Right cardiac atrium (tissue), 5 donors: ENCODE measurements around the gene CGGBP1. TPM values are rescaled to one million over a fixed set of nuclear protein-coding genes. Genes with fewer than 3 reads are reported as not detected.
"Not testable (repeated sequence)": the region's sequence is repeated elsewhere in the genome, so short reads cannot be mapped to it uniquely, and the experiment has no call there.

ENCODE experiments used
- ATAC-seq, 2 donors: fragments of 200-7000 bp; cut with Tn5 transposase; one replicate each; pipeline versions ENCODE4 v1.8.0 to v1.9.1; 2020; ENCODE audit warnings: moderate library complexity in 2 of 2, mild to moderate bottlenecking in 1 of 2
- DNase-seq, 3 donors: peaks; one replicate each; pipeline ENCODE4 v3.0.0-alpha.2; 2020
- H3K27ac ChIP-seq: one replicate; pipeline ENCODE4 v1.5.1; 2013; ENCODE audit warnings: mild to moderate bottlenecking, low read length, control low read depth, moderate library complexity
- H3K27me3 ChIP-seq: one replicate; pipeline ENCODE4 v1.6.1; 2013; ENCODE audit not compliant: control insufficient read depth, insufficient read depth
- H3K4me1 ChIP-seq: one replicate; pipeline ENCODE4 v1.6.1; 2013; ENCODE audit warnings: low read length; ENCODE audit not compliant: control insufficient read depth, insufficient read depth
- H3K4me3 ChIP-seq: one replicate; pipeline ENCODE4 v1.5.1; 2013; ENCODE audit warnings: low read length, control low read depth
- H3K9me3 ChIP-seq: one replicate; pipeline ENCODE4 v1.6.1; 2013; ENCODE audit warnings: low read length; ENCODE audit not compliant: control insufficient read depth
- WGBS: extraction: QIAGEN DNeasy Blood & Tissue Kit; methylation state at CpG from one replicate; pipeline ENCODE4 v1.1.7; 2013; 5-methylcytosine and 5-hydroxymethylcytosine counted together
- intact Hi-C, 4 donors: fragments of 100-400 bp; cut with DNase I; formaldehyde crosslinking; loops; one replicate each; pipeline versions ENCODE4 v1.11.0 to v1.14.0; 2022 to 2023
- polyA plus RNA-seq: library from polyadenylated mRNA; stranded (reverse); fragments of 200-250 nt; gene quantifications from one replicate; pipeline ENCODE4 v1.2.3, GENCODE V29; 2013
- total RNA-seq, 4 donors: library from RNA; stranded (reverse); fragmentation: NEBNext Ultra II Directional; extraction: Animal tissue kit (Norgen Biotek cat#: 25700); gene quantifications; one replicate each; pipeline ENCODE4 v1.2.1, GENCODE V29; 2021
- donor health status: healthy with polysubstance abuse.
- donor health status: DM: no; HTN: yes; CAD: no.
- donor health status: DM: no; HTN: no; CAD: no.
- donor health status: DM: no; HTN: yes; CAD: no; lungs with severe emphysema.
- donor health status: DM: yes; HTN: yes; CAD: no.

Gene CGGBP1
- total and polyA plus RNA-seq, 5 donors: 30.4 to 54.3 (median 47.1) TPM

DNA sequence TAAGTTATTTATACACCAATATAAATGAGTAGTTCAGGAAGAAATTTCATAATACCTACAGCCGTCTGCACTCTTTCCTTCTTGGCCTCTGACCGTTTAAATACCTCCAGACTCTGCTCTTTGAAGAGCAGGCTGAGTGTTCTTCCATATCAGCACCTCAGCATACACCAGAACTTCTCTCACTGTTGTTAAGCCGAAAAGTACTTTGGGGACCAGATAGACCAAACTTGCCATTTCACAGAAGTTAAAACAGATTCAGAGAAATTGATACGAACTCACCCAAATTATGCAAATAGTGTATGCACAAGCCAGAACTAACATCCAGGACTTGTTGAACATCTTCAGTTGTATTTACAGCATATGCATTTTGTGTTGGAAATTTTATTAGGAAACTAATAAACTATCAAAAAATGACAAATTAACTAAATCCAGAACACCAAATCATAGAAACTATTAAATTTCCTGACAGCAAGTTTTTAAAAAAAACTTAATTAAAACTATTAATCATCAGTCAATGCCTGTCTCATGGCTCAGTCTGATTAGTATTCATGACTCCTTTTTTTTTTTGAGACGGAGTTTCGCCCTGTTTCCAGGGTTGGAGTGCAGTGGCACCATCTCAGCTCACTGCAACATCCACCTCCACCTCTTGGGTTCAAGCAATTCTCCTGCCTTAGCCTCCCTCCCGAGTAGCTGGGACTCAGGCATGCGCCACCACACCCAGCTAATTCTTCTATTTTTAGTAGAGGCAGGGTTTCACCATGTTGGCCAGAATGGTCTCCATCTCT is 24.1 kb downstream of the CGGBP1 start:
- 81% methylated on average over 8 of the region's 8 CpGs for WGBS
- Histone ChIP-seq H3K9me3 (no peaks in the 10 kb centered on the region), H3K27ac (no peak overlapping the region), H3K4me3 (no peak overlapping the region), H3K4me1 (no peaks in the 10 kb centered on the region), H3K27me3 (no peaks in the 10 kb centered on the region)
- intact Hi-C loops: no loop called here
- ATAC-seq (no peak), DNase-seq (no peak)

DNA sequence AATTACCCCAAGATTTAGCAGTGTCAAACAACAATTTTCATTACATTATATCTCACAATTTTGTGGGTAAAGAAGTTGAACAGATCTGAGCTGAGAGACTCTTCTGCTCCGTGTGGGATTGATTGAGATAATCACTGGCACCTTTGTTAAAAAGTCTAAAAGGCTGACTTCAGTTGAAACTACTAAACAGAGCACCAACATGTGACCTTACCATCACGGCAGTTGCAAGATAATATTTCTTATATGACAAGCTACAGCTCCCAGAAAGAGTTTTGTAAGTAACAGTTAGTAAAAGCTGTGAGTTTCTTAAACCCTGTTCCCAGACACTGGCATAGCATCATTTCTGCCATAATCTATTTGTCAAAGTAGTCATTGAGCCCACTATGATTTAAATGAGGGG is 25.0 kb downstream of the CGGBP1 start:
- Histone ChIP-seq H3K4me1 (no peaks in the 10 kb centered on the region), H3K27ac (no peak overlapping the region), H3K9me3 (no peaks in the 10 kb centered on the region), H3K27me3 (no peaks in the 10 kb centered on the region), H3K4me3 (no peak overlapping the region)
- WGBS: 22% methylated on average over 2 of the region's 2 CpGs
- no peak for ATAC-seq
- intact Hi-C loops: no loop called here
- DNase-seq: no peak

DNA sequence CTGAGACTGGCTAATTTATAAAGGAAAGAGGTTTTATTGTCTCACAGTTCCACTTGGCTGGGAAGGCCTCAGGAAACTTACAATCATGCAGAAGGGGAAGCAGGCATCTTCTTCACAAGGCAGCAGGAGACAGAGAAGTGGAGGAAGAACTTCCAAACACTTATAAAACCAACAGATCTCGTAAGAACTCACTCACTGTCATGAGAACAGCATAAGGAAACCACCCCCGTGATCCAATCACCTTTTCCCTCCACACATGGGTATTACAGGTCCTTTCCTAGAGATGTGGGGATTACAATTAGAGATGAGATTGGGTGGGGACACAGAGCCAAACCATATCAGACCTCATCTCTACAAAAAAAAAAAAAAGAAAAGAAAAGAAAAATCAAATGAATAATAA is 25.7 kb downstream of the CGGBP1 start:
- no peaks in the 10 kb centered on the region for H3K4me1 ChIP-seq
- no peaks in the 10 kb centered on the region for H3K9me3 ChIP-seq
- DNase-seq (no peak), ATAC-seq (no peak)
- intact Hi-C loops: no loop called here
- no peak overlapping the region for H3K4me3 ChIP-seq
- 79% methylated on average over 2 of the region's 2 CpGs for WGBS
- H3K27me3 ChIP-seq: no peaks in the 10 kb centered on the region
- H3K27ac ChIP-seq: no peak overlapping the region

DNA sequence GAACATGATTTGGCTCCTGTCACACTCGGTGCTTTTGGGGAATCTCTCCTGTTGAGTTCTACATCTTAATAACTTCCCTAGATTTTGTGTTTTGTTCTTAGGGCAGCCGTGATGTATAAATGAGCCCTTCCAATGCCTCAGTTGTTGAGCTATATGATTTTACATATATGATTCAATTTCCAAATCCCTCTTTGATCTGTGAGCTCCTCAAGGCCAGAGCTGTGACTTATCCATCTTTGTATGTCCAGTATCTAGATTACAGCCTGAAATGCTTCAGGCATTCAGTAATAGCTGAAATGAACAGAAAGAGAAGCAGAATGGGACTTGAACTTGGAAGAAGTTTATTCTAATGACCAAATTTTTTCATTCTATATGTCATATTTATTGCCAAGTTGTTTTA is 26.6 kb downstream of the CGGBP1 start:
- Histone ChIP-seq H3K4me3 (peak overlapping the region; percentile 66), H3K9me3 (no peaks in the 10 kb centered on the region), H3K27ac (peak overlapping the region; percentile 24), H3K27me3 (no peaks in the 10 kb centered on the region), H3K4me1 (no peaks in the 10 kb centered on the region)
- ATAC-seq (no peak), DNase-seq (no peak)
- 37% methylated on average over 2 of the region's 2 CpGs for WGBS
- intact Hi-C loops: no loop called here

DNA sequence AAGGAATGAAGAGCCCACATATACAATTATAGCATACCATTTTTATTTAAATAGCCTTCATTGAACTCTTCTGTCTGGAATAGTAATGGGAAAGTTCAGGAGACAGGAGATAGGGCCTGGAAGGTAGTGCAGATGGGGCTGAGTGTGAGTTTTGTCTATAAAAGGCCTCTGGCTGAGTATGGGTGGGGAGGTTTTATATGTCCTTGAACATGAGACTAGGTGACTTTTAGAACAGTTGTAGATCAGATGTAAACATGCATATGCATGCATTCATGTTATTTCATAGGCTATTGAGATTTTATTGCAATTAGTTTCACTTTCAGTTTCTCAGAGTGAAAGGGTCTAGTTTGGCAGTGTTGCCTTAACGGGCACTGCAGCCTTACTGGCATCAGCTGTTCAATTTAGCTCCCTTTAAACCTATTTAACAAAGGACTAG is 27.1 kb downstream of the CGGBP1 start:
- no peaks in the 10 kb centered on the region for H3K9me3 ChIP-seq
- peak overlapping the region; percentile 66 for H3K4me3 ChIP-seq
- no peak overlapping the region for H3K27ac ChIP-seq
- no peaks in the 10 kb centered on the region for H3K27me3 ChIP-seq
- H3K4me1 ChIP-seq: no peaks in the 10 kb centered on the region
- intact Hi-C loops: no loop called here
- no peak for DNase-seq
- ATAC-seq: peak; percentile 63 to 71
- 9% methylated on average over 1 of the region's 1 CpG for WGBS

DNA sequence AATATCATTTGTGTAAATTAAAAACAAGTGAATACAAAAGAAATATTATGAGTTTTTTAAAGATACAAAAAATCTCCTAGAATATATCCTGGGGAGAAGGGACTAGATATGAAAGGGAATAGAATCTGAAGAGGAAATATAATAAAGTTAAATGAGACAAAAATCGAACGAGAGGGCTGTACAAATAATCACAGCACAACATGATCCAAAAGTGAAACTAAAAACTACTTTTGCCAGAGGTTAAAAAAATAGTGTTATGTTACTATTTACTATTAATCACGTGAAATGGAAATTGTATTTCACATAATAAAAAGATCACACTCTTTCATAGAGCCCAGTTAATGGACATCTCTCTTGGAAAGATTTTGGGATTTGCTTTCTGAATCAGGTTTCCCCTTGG is 28.6 kb downstream of the CGGBP1 start:
- Histone ChIP-seq H3K27ac (no peak overlapping the region), H3K9me3 (peaks cover 3% of the 10 kb centered on the region), H3K27me3 (no peaks in the 10 kb centered on the region), H3K4me1 (no peaks in the 10 kb centered on the region), H3K4me3 (no peak overlapping the region)
- intact Hi-C loops: no loop called here
- ATAC-seq (no peak), DNase-seq (no peak)
- 52% methylated on average over 3 of the region's 3 CpGs for WGBS

DNA sequence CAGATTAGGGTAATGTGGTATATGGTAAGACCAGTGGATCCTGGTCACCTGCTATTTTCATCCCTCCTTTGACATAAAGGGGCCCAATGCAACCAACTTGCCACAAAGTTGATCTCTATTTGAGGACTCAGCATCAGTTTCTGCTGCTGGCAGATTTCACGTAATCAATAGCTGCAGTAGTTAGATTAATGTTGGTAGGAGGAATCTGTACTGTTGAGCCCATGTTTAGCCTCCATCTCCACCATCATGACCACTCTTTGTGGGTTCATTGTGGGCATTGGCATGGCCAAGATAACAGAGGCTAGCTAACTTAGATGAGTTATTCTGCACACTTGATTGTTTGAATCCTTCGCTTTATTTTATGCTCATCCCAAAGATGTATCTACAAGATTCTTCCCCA is 29.9 kb downstream of the CGGBP1 start:
- WGBS: 97% methylated on average over 2 of the region's 2 CpGs
- no peak overlapping the region for H3K4me3 ChIP-seq
- no peaks in the 10 kb centered on the region for H3K27me3 ChIP-seq
- intact Hi-C loops: no loop called here
- ATAC-seq (no peak), DNase-seq (no peak)
- no peaks in the 10 kb centered on the region for H3K4me1 ChIP-seq
- H3K27ac ChIP-seq: no peak overlapping the region
- peaks cover 3% of the 10 kb centered on the region for H3K9me3 ChIP-seq

DNA sequence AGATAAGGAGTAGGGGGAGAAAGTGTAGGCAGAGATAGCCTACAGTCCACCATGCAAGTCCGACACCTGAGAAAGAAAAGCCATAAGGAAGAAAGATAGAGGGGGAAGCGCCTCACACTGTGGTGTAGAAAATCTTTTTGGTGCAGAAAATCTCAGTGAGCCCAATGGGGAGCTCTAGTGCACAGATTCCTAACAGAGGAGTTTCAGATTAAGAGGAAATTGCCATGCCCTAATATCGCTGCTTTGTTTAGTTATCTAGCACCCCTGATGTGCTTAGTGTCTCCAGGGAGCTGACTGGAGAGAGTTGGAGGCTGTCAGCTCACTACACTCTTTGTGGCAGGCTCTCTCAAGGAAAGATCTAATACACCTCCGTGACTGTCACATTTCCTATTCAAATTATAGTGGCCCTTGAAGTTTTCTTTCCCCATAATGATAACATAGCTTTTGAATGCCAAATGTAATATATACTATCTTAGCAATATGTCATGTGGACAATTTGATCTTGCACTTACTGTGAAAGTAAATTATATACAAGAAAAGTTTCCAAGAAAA is 33.7 kb downstream of the CGGBP1 start:
- H3K4me1 ChIP-seq: no peaks in the 10 kb centered on the region
- WGBS: 59% methylated on average over 4 of the region's 4 CpGs
- H3K4me3 ChIP-seq: no peak overlapping the region
- no peaks in the 10 kb centered on the region for H3K27me3 ChIP-seq
- peaks cover 3% of the 10 kb centered on the region for H3K9me3 ChIP-seq
- intact Hi-C loops: no loop called here
- DNase-seq (no peak), ATAC-seq (no peak)
- H3K27ac ChIP-seq: no peak overlapping the region

DNA sequence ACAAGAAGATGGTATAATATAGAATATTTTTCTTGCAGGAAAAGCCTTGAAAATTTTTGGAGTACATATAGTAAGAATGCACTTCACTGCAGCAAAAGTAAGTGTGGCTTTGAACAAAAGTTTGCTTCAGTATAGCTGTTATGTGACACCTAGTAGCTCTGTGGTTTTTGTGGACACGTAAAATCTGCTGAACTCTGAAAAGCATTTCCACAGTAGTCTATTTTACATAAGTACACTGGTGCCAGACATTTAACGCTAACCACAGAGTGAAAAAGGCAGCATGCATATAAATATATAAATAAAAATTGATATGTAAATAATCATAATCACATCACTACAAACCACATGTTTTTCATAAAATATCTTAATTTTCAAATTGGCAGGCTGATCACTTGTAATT is 39.8 kb downstream of the CGGBP1 start:
- 73% methylated on average over 2 of the region's 2 CpGs for WGBS
- no peaks in the 10 kb centered on the region for H3K9me3 ChIP-seq
- intact Hi-C loops: no loop called here
- H3K4me1 ChIP-seq: no peaks in the 10 kb centered on the region
- DNase-seq (no peak), ATAC-seq (no peak)
- no peaks in the 10 kb centered on the region for H3K27me3 ChIP-seq
- H3K4me3 ChIP-seq: no peak overlapping the region
- H3K27ac ChIP-seq: no peak overlapping the region

DNA sequence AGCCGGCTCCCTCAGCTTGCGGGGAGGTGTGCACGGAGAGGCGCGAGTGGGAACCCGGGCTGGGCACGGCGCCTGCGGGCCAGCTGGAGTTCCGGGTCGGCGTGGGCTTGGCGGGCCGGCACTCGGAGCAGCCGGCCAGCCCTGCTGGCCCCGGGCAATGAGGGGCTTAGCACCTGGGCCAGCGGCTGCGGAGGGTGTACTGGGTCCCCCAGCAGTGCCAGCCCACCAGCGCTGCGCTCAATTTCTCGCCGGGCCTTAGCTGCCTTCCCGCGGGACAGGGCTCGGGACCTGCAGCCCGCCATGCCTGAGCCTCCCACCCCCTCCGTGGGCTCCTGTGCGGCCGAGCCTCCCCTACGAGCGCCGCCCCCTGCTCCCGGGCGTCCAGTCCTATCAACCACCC is 43.1 kb downstream of the CGGBP1 start:
- WGBS: 96% methylated on average over 35 of the region's 35 CpGs
- H3K9me3 ChIP-seq, H3K27ac ChIP-seq, H3K4me3 ChIP-seq, ATAC-seq, intact Hi-C loops, H3K27me3 ChIP-seq, H3K4me1 ChIP-seq: not testable (repeated sequence)
- peak in 1 of 3 donors; percentile 46 for DNase-seq

DNA sequence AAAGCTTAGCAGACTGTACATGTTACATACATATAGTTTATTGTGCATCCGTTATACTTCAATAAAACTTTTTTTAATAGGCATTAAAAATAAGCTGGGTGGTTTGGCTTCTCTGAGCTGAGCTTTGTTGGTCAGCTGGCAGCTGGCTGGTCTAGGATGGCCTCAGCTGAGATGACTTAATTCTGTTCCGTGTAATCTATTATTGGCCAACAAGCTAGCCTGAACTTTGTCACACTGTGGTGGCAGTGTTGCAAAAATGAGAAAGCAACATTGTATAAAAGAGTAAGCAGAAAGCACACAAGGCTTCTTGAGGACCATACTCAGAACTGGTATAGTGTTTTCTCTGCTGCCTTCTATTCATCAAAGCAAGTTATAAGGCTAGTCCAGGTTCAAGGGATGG is 45.2 kb downstream of the CGGBP1 start:
- Histone ChIP-seq H3K27ac (no peak overlapping the region), H3K4me3 (no peak overlapping the region), H3K27me3 (no peaks in the 10 kb centered on the region), H3K4me1 (no peaks in the 10 kb centered on the region), H3K9me3 (no peaks in the 10 kb centered on the region)
- ATAC-seq (peak in 1 of 2 donors; percentile 48), DNase-seq (no peak)
- WGBS: 32% methylated on average over 2 of the region's 2 CpGs
- intact Hi-C loops: no loop called here
